Sigmoid colon (tissue), 7 donors: ENCODE measurements around the gene P2RX2. TPM values are rescaled to one million over a fixed set of nuclear protein-coding genes. Genes with fewer than 3 reads are reported as not detected.

Source experiments
- DNase-seq: peaks from one replicate; pipeline ENCODE4 v3.0.0-alpha.2; 2019
- H3K27ac ChIP-seq, 4 donors: fragments of 200-600 bp; sonication (generic); one replicate each; pipeline ENCODE4 v1.5.1; 2016 to 2019; ENCODE audit warnings: mild to moderate bottlenecking in 1 of 4
- H3K27me3 ChIP-seq, 3 donors: fragments of 200-600 bp; sonication (generic); one replicate each; pipeline ENCODE4 v1.5.1; 2019; ENCODE audit warnings: mild to moderate bottlenecking in 1 of 3
- H3K36me3 ChIP-seq, 4 donors: fragments of 200-600 bp; sonication (generic); one replicate each; pipeline ENCODE4 v1.5.1; 2016 to 2019
- H3K4me1 ChIP-seq, 4 donors: fragments of 200-600 bp; sonication (generic); one replicate each; pipeline ENCODE4 v1.5.1; 2017 to 2019
- H3K4me3 ChIP-seq, 4 donors: fragments of 200-600 bp; sonication (generic); one replicate each; pipeline ENCODE4 v1.5.1; 2017 to 2019; ENCODE audit warnings: mild to moderate bottlenecking in 2 of 4, moderate library complexity in 1 of 4
- H3K9me3 ChIP-seq, 4 donors: fragments of 200-600 bp in 3 of 4; sonication (generic) in 3 of 4; one replicate each; pipeline versions ENCODE4 v1.5.1 to v1.6.1; 2013 to 2019
- EP300 ChIP-seq, 4 donors: sonication (generic); formaldehyde crosslinking; IDR thresholded peaks; one replicate each; pipeline ENCODE4 v1.6.1; 2017; ENCODE audit warnings: antibody characterized with exemption in 4 of 4
- POLR2A ChIP-seq, 2 donors: fragments of 450-650 bp; IDR thresholded peaks; one replicate each; pipeline ENCODE4 v1.6.1; 2016; ENCODE audit warnings: antibody characterized with exemption in 2 of 2, mild to moderate bottlenecking in 2 of 2, moderate library complexity in 2 of 2
- POLR2AphosphoS5 ChIP-seq, 4 donors: sonication (generic); formaldehyde crosslinking; IDR thresholded peaks; one replicate each; pipeline ENCODE4 v1.6.1; 2017; ENCODE audit warnings: antibody characterized with exemption in 4 of 4
- WGBS, 2 donors: extraction: QIAGEN DNeasy Blood & Tissue Kit; methylation state at CpG; one replicate each; pipeline ENCODE4 v1.1.7; 2013; 5-methylcytosine and 5-hydroxymethylcytosine counted together
- intact Hi-C: fragments of 100-400 bp; cut with DNase I; formaldehyde crosslinking; loops from one replicate; pipeline ENCODE4 v1.15.1; 2023
- polyA plus RNA-seq, 3 donors: library from polyadenylated mRNA; stranded (reverse); fragments of 200-250 nt; gene quantifications; one replicate each; pipeline ENCODE4 v1.2.3, GENCODE V29; 2013
- total RNA-seq, 4 donors: library from RNA; depleted of rRNA; stranded (reverse); fragments of >200 nt; gene quantifications; one replicate each; pipeline ENCODE4 v1.1.0, GENCODE V29; 2016
- TF ChIP-seq, protein P1 (sequence below), 4 experiments: fragments of 450-650 bp in 3 of 4; fragments of 200-600 bp in 1 of 4; IDR thresholded peaks; one replicate each; pipeline ENCODE4 v1.5.1; 2016 to 2019; ENCODE audit warnings: antibody characterized with exemption in 4 of 4, mild to moderate bottlenecking in 3 of 4, moderate library complexity in 2 of 4
- donor health status: healthy with polysubstance abuse.
- donor health status: Bipolar disorder and iron deficiency.
- donor health status: healthy.

The P2RX2 gene
- total and polyA plus RNA-seq, 7 donors: 0.16 to 1.4 (median 0.36) TPM; not detected in 2

- H3K36me3 ChIP-seq: peaks cover 0 to 9% (median 0%) of the 10 kb centered on the region in 4 donors
- 14 to 18% methylated on average over 53 of the region's 53 CpGs for WGBS, 2 donors
- intact Hi-C loops: no loop called here
- no peak for DNase-seq
- peaks cover 0 to 6% (median 4%) of the 10 kb centered on the region in 4 donors for H3K9me3 ChIP-seq
- peaks cover 43 to 61% (median 51%) of the 10 kb centered on the region in 3 donors for H3K27me3 ChIP-seq
- peaks cover 0 to 32% (median 22%) of the 10 kb centered on the region in 4 donors for H3K4me1 ChIP-seq
- TF ChIP-seq, protein P1, sequence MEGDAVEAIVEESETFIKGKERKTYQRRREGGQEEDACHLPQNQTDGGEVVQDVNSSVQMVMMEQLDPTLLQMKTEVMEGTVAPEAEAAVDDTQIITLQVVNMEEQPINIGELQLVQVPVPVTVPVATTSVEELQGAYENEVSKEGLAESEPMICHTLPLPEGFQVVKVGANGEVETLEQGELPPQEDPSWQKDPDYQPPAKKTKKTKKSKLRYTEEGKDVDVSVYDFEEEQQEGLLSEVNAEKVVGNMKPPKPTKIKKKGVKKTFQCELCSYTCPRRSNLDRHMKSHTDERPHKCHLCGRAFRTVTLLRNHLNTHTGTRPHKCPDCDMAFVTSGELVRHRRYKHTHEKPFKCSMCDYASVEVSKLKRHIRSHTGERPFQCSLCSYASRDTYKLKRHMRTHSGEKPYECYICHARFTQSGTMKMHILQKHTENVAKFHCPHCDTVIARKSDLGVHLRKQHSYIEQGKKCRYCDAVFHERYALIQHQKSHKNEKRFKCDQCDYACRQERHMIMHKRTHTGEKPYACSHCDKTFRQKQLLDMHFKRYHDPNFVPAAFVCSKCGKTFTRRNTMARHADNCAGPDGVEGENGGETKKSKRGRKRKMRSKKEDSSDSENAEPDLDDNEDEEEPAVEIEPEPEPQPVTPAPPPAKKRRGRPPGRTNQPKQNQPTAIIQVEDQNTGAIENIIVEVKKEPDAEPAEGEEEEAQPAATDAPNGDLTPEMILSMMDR (IDR thresholded peaks at IDR 0.05): no peak
- no peak for TF ChIP-seq POLR2A (IDR thresholded peaks at IDR 0.05)
- TF ChIP-seq POLR2AphosphoS5 (IDR thresholded peaks at IDR 0.05): no peak
- TF ChIP-seq EP300 (IDR thresholded peaks at IDR 0.05): no peak
- no peak overlapping the region for H3K27ac ChIP-seq
- no peak overlapping the region for H3K4me3 ChIP-seq
Measured at GRCh38 chr12:132619386-132620112, 973 bp downstream of the P2RX2 start.

- intact Hi-C loops: no loop called here
- WGBS, 2 donors: 52 to 54% methylated on average over 29 of the region's 29 CpGs
- H3K4me3 ChIP-seq: no peak overlapping the region
- H3K27me3 ChIP-seq: peaks cover 42 to 57% (median 47%) of the 10 kb centered on the region in 3 donors
- peaks cover 0 to 6% (median 4%) of the 10 kb centered on the region in 4 donors for H3K9me3 ChIP-seq
- H3K27ac ChIP-seq: no peak overlapping the region
- no peak for TF ChIP-seq EP300 (IDR thresholded peaks at IDR 0.05)
- no peak for TF ChIP-seq POLR2AphosphoS5 (IDR thresholded peaks at IDR 0.05)
- TF ChIP-seq, protein P1 (IDR thresholded peaks at IDR 0.05): no peak
- TF ChIP-seq POLR2A (IDR thresholded peaks at IDR 0.05): no peak
- peaks cover 0 to 32% (median 22%) of the 10 kb centered on the region in 4 donors for H3K4me1 ChIP-seq
- H3K36me3 ChIP-seq: peaks cover 0 to 17% (median 2%) of the 10 kb centered on the region in 4 donors
- no peak for DNase-seq
Measured at GRCh38 chr12:132620113-132620898, 1.7 kb downstream of the P2RX2 start.

DNA sequence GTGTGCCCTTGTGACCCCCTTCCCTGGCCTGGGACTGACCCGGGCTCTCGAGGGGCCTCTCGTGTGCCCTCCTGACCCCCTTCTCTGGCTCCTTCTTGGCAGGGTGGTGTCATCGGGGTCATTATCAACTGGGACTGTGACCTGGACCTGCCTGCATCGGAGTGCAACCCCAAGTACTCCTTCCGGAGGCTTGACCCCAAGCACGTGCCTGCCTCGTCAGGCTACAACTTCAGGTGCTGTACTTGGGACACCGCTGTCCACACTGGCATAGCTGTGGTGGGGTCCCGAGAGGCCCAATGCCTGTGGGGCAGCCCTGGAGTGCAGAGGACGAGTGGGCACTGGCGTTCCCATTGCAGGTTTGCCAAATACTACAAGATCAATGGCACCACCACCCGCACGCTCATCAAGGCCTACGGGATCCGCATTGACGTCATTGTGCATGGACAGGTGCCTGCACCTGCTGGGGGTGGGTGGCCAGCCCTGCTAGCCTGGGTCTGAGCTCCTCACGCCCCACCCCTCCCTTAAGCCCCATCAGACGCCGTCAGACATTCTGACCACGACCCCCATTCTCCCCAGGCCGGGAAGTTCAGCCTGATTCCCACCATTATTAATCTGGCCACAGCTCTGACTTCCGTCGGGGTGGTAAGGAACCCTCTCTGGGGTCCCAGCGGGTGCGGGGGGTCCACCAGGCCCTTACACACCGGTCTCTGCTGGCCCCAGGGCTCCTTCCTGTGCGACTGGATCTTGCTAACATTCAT lies 2.5 kb downstream of the P2RX2 start:
- no peak overlapping the region for H3K27ac ChIP-seq
- intact Hi-C loops: no loop called here
- H3K4me1 ChIP-seq: peaks cover 0 to 32% (median 22%) of the 10 kb centered on the region in 4 donors
- peaks cover 0 to 6% (median 4%) of the 10 kb centered on the region in 4 donors for H3K9me3 ChIP-seq
- DNase-seq: no peak
- no peak overlapping the region for H3K4me3 ChIP-seq
- peaks cover 0 to 24% (median 4%) of the 10 kb centered on the region in 4 donors for H3K36me3 ChIP-seq
- WGBS, 2 donors: 56 to 77% methylated on average over 28 of the region's 28 CpGs
- peaks cover 35 to 50% (median 40%) of the 10 kb centered on the region in 3 donors for H3K27me3 ChIP-seq
- TF ChIP-seq POLR2AphosphoS5 (IDR thresholded peaks at IDR 0.05): no peak
- TF ChIP-seq EP300 (IDR thresholded peaks at IDR 0.05): no peak
- TF ChIP-seq, protein P1 (IDR thresholded peaks at IDR 0.05): no peak
- TF ChIP-seq POLR2A (IDR thresholded peaks at IDR 0.05): no peak

DNA sequence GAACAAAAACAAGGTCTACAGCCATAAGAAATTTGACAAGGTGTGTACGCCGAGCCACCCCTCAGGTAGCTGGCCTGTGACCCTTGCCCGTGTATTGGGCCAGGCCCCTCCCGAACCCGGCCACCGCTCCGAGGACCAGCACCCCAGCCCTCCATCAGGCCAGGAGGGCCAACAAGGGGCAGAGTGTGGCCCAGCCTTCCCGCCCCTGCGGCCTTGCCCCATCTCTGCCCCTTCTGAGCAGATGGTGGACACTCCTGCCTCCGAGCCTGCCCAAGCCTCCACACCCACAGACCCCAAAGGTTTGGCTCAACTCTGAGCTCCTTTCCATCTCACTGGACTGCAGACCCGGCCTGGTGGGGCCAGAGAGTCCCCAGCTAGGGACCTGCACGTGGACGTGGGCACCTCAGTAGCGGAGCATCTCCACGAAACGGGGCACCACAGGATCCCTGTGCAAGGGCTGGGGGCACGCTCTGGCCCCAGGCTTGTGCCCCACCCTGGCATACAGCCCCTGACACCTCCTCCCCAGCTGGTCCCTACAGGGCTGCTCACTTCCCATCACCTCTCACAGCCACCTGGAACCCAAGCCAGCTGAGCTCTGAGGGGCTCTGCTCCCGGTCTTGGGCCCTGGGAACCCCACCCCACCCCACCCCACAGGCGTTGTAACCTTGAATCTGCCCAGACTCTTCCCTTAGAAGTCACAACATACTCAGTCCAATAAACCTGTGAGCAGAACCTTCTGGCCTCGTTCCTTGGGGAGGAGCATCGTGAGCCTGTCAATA lies 3.3 kb downstream of the P2RX2 start:
- DNase-seq: no peak
- H3K36me3 ChIP-seq: peaks cover 0 to 24% (median 4%) of the 10 kb centered on the region in 4 donors
- WGBS, 2 donors: 41 to 76% methylated on average over 21 of the region's 21 CpGs
- peaks cover 0 to 6% (median 4%) of the 10 kb centered on the region in 4 donors for H3K9me3 ChIP-seq
- peak overlapping the region in 2 of 4 donors; percentile 34 to 42 for H3K27ac ChIP-seq
- H3K4me1 ChIP-seq: peaks cover 0 to 32% (median 22%) of the 10 kb centered on the region in 4 donors
- peaks cover 30 to 42% (median 32%) of the 10 kb centered on the region in 3 donors for H3K27me3 ChIP-seq
- H3K4me3 ChIP-seq: no peak overlapping the region
- intact Hi-C loops: no loop called here
- TF ChIP-seq POLR2A (IDR thresholded peaks at IDR 0.05): no peak
- no peak for TF ChIP-seq POLR2AphosphoS5 (IDR thresholded peaks at IDR 0.05)
- TF ChIP-seq, protein P1 (IDR thresholded peaks at IDR 0.05): no peak
- TF ChIP-seq EP300 (IDR thresholded peaks at IDR 0.05): no peak
